ENCODE results near the gene FOXP3. TPM values are rescaled to one million over a fixed set of nuclear protein-coding genes. Genes with fewer than 3 reads are reported as not detected.

The FOXP3 gene
- total RNA-seq, 6 donors from 2014 or later, result 0.23 to 0.54 TPM; not detected in 4

- DNase-seq (peak in 1 of 2 donors; percentile 94), ATAC-seq (ENCODE audit: low FRiP score in 2 of 2) (peak in 1 of 2 donors; percentile 51)
- TF ChIP-seq EP300 (IDR thresholded peaks at IDR 0.05) (no peak), POLR2A (IDR thresholded peaks at IDR 0.05) (peak in 3 of 4 donors; percentile 32 to 83 (median 77)), POLR2AphosphoS5 (IDR thresholded peaks at IDR 0.05) (peak; percentile 44 to 62), CTCF (IDR thresholded peaks at IDR 0.05) (peak in 2 of 6 experiments; percentile 4 to 37)
- 31% methylated on average over 55 of the region's 70 CpGs; no CpG with 5 or more reads in 1 of the 2 donors for WGBS, 2 donors
- Histone ChIP-seq H3K36me3 (no peaks in the 10 kb centered on the region), H3K27ac (peak within 1 kb of the TSS; percentile 83 to 96 (median 93)), H3K4me1 (peaks cover 7 to 30% (median 20%) of the 10 kb centered on the region in 4 donors), H3K4me3 (peak within 1 kb of the TSS; percentile 23 to 85 (median 60)), H3K27me3 (no peaks in the 10 kb centered on the region), H3K9me3 (peaks cover 0 to 7% (median 0%) of the 10 kb centered on the region in 4 donors)
Observed at GRCh38 chrX:49269767-49270248, 5.3 kb upstream of the FOXP3 start, which contains the start of gene PPP1R3F. PPP1R3F (plus strand) TSS chrX:49269793; CDS start chrX:49269870, 77 bp downstream.

GRCh38 chrX:49269010-49269766 is 4.7 kb upstream of the FOXP3 start:
- 0 to 38% methylated on average over 38 to 42 of the region's 45 CpGs for WGBS, 2 donors

GRCh38 chrX:49268702-49269009 is 4.1 kb upstream of the FOXP3 start:
- no peak for DNase-seq
- H3K27ac ChIP-seq, result peak overlapping the region; percentile 83 to 96 (median 93)
- 8 to 37% methylated on average over 2 to 4 of the region's 4 CpGs for WGBS, 2 donors

More at GRCh38 chrX:49269010-49269766, 4.7 kb upstream of the FOXP3 start:
- peaks cover 0 to 7% (median 0%) of the 10 kb centered on the region in 4 donors for H3K9me3 ChIP-seq
- peak; percentile 87 to 96 for DNase-seq
- peaks cover 7 to 30% (median 20%) of the 10 kb centered on the region in 4 donors for H3K4me1 ChIP-seq
- H3K27ac ChIP-seq, result peak overlapping the region; percentile 83 to 96 (median 93)
- peak; percentile 96 to 97 for ATAC-seq (ENCODE audit: low FRiP score in 2 of 2)
- no peaks in the 10 kb centered on the region for H3K27me3 ChIP-seq
- H3K4me3 ChIP-seq, result peak overlapping the region; percentile 8 to 85 (median 60)
- H3K36me3 ChIP-seq, result no peaks in the 10 kb centered on the region
- peak; percentile 59 to 69 for TF ChIP-seq POLR2AphosphoS5 (IDR thresholded peaks at IDR 0.05)
- TF ChIP-seq EP300 (IDR thresholded peaks at IDR 0.05), result no peak
- TF ChIP-seq POLR2A (IDR thresholded peaks at IDR 0.05), result peak in 2 of 4 donors; percentile 66 to 71
- no peak for TF ChIP-seq CTCF (IDR thresholded peaks at IDR 0.05)

More at GRCh38 chrX:49268702-49269009, 4.1 kb upstream of the FOXP3 start:
- no peak for TF ChIP-seq CTCF (IDR thresholded peaks at IDR 0.05)
- TF ChIP-seq EP300 (IDR thresholded peaks at IDR 0.05), result no peak
- TF ChIP-seq POLR2AphosphoS5 (IDR thresholded peaks at IDR 0.05), result no peak
- TF ChIP-seq POLR2A (IDR thresholded peaks at IDR 0.05), result no peak
- Histone ChIP-seq H3K27me3 (no peaks in the 10 kb centered on the region), H3K4me1 (peaks cover 7 to 30% (median 20%) of the 10 kb centered on the region in 4 donors), H3K36me3 (no peaks in the 10 kb centered on the region), H3K9me3 (peaks cover 0 to 7% (median 0%) of the 10 kb centered on the region in 4 donors), H3K4me3 (peak overlapping the region; percentile 8 to 85 (median 60))
- ATAC-seq (ENCODE audit: low FRiP score in 2 of 2), result no peak

Data from upper lobe of left lung (tissue), 6 donors.